Adrenal gland (tissue), 12 donors: Measurements from ENCODE around the gene TOMM6. TPM values are rescaled to one million over a fixed set of nuclear protein-coding genes. Genes with fewer than 3 reads are reported as not detected.

Source experiments
- DNase-seq, 7 donors: peaks; one replicate each; pipeline ENCODE4 v3.0.0-alpha.2; 2019 to 2020
- H3K27ac ChIP-seq, 5 donors: fragments of 200-600 bp; sonication (generic) in 4 of 5; 1 replicate in 3 of 5; 2 replicates in 2 of 5; pipeline versions ENCODE4 v1.5.1 to v1.8.0; 2016 to 2020; ENCODE audit warnings: mild to moderate bottlenecking in 1 of 5
- H3K27me3 ChIP-seq: fragments of 200-600 bp; 2 replicates; pipeline ENCODE4 v1.8.0; 2021
- H3K36me3 ChIP-seq, 2 donors: fragments of 200-600 bp; replicated peaks in 1 of 2; 1 replicate in 1 of 2; 2 replicates in 1 of 2; pipeline versions ENCODE4 v1.5.1 to v1.8.0; 2018 to 2022
- H3K4me1 ChIP-seq, 2 donors: fragments of 200-600 bp; replicated peaks in 1 of 2; 1 replicate in 1 of 2; 2 replicates in 1 of 2; pipeline versions ENCODE4 v1.5.1 to v1.8.0; 2018 to 2021
- H3K4me3 ChIP-seq, 4 donors: fragments of 200-600 bp; sonication (generic) in 3 of 4; one replicate each; pipeline ENCODE4 v1.5.1; 2016 to 2018
- H3K9me3 ChIP-seq, 3 donors: fragments of 200-600 bp; sonication (generic) in 1 of 3; replicated peaks in 1 of 3; 1 replicate in 2 of 3; 2 replicates in 1 of 3; pipeline versions ENCODE4 v1.5.1 to v1.8.0; 2016 to 2021
- CTCF ChIP-seq, 6 experiments: fragments of 450-650 bp in 4 of 6; fragments of 200-600 bp in 2 of 6; sonication (generic) in 1 of 6; IDR thresholded peaks; 1 replicate in 5 of 6; 2 replicates in 1 of 6; pipeline versions ENCODE4 v1.5.1 to v1.8.0; 2016 to 2021; ENCODE audit warnings: antibody characterized with exemption in 6 of 6, mild to moderate bottlenecking in 2 of 6, moderate library complexity in 1 of 6
- POLR2A ChIP-seq, 2 donors: fragments of 450-650 bp; IDR thresholded peaks; one replicate each; pipeline ENCODE4 v1.6.1; 2017; ENCODE audit warnings: antibody characterized with exemption in 2 of 2, mild to moderate bottlenecking in 2 of 2, moderate library complexity in 1 of 2
- WGBS, 4 donors: extraction: QIAGEN DNeasy Blood & Tissue Kit in 2 of 4; methylation state at CpG; one replicate each; pipeline versions ENCODE4 v1.1.5 to v1.1.7; 2013 to 2017; 5-methylcytosine and 5-hydroxymethylcytosine counted together
- intact Hi-C, 2 donors: fragments of 100-400 bp; cut with DNase I; formaldehyde crosslinking; loops; one replicate each; pipeline versions ENCODE4 v1.14.1 to v1.15.0; 2022 to 2023
- polyA plus RNA-seq, 3 donors: library from polyadenylated mRNA; stranded (reverse); fragments of 200-250 nt in 2 of 3; fragments of 350-450 nt in 1 of 3; fragmentation: Illumina TruSeq in 1 of 3; extraction: RNeasy Lipid Tissue Mini Kit (QIAGEN cat#74804) in 1 of 3; gene quantifications; one replicate each; pipeline ENCODE4 v1.2.3, GENCODE V29; 2013 to 2014
- small RNA-seq, 2 donors: library from RNA; depleted of rRNA; stranded (forward); fragments of <200 nt; gene quantifications; one replicate each; pipeline ENCODE3, GENCODE V24; 2016
- total RNA-seq, 9 donors: library from RNA; depleted of rRNA in 4 of 9; stranded (reverse); fragments of >200 nt in 4 of 9; fragments of 120-200 nt in 1 of 9; fragmentation: NEBNext Ultra II Directional in 1 of 9; extraction: Animal tissue kit (Norgen Biotek cat#: 25700) in 1 of 9; gene quantifications; one replicate each; pipeline versions ENCODE4 v1.1.0 to v1.2.4, GENCODE V29; 2013 to 2023
- donor health status: healthy with polysubstance abuse.
- donor health status: Bipolar disorder and iron deficiency.
- donor health status: DM: yes; HTN: yes; CAD: no.
- donor health status: DM: no; HTN: no; CAD: no.
- donor health status: DM: no; HTN: no; CAD: no.
- donor health status: DM: yes; HTN: yes; CAD: no.

Gene TOMM6
- total and polyA plus RNA-seq, 12 donors: 146 to 507 (median 243) TPM

- TF ChIP-seq CTCF (IDR thresholded peaks at IDR 0.05) (no peak), POLR2A (IDR thresholded peaks at IDR 0.05) (no peak)
- Histone ChIP-seq H3K27me3 (no peaks in the 10 kb centered on the region), H3K36me3 (no peaks in the 10 kb centered on the region), H3K9me3 (no peaks in the 10 kb centered on the region), H3K4me1 (no peaks in the 10 kb centered on the region), H3K27ac (no peak overlapping the region), H3K4me3 (no peak overlapping the region)
- DNase-seq: no peak
- intact Hi-C loops: no loop called here
- WGBS, 4 donors: 76 to 98% (median 92%) methylated on average over 2 of the region's 2 CpGs
Measured at GRCh38 chr6:41836660-41837052, 49.2 kb downstream of the TOMM6 start.

Small RNA genes within 50 kb of the gene (small RNA-seq; reads per million reads assigned to genes)
- gene AL365205.2 (0 reads per million in 2 donors), gene AL365205.3 (0 reads per million in 2 donors), gene RF00393 (0 to 0.12 reads per million in 2 donors)

Other genes starting within 250 kb of the TOMM6 start
- 10 to 100 TPM in 5 of 9 donors, 1 to 10 TPM in 4; 1.6 to 17.3 (median 12.7) TPM for gene FOXP4, start 241.3 kb upstream of the TOMM6 start, total RNA-seq
- 10 to 100 TPM in 2 of 3 donors, 1 to 10 TPM in 1; 3.7 to 18.2 (median 10.0) TPM for gene FOXP4, start 241.3 kb upstream of the TOMM6 start, polyA plus RNA-seq
- 10 to 100 TPM in 5 of 9 donors, 1 to 10 TPM in 4; 5.1 to 26.6 (median 11.3) TPM for gene MDFI, start 149.2 kb upstream of the TOMM6 start, total RNA-seq
- 10 to 100 TPM in 2 of 3 donors, under 1 TPM in 1; 0.44 to 12.8 (median 12.6) TPM for gene MDFI, start 149.2 kb upstream of the TOMM6 start, polyA plus RNA-seq
- gene TFEB, start 52.1 kb upstream of the TOMM6 start, total RNA-seq: 10 to 100 TPM; 13.3 to 27.1 (median 20.3) TPM
- 10 to 100 TPM in 2 of 3 donors, 1 to 10 TPM in 1; 2.1 to 47.2 (median 18.4) TPM for gene TFEB, start 52.1 kb upstream of the TOMM6 start, polyA plus RNA-seq
- gene PGC, start 40.3 kb upstream of the TOMM6 start, total RNA-seq: 1 to 10 TPM in 1 of 9 donors, under 1 TPM in 1, not detected in 7; 0.57 to 1.2 TPM
- gene PGC, start 40.3 kb upstream of the TOMM6 start, polyA plus RNA-seq: 1 to 10 TPM in 2 of 3 donors, not detected in 1; 1.1 to 1.6 TPM
- 10 to 100 TPM in 1 of 9 donors, 1 to 10 TPM in 7, under 1 TPM in 1; 0.30 to 12.1 (median 5.2) TPM for gene FRS3, start 7.8 kb upstream of the TOMM6 start, total RNA-seq
- gene FRS3, start 7.8 kb upstream of the TOMM6 start, polyA plus RNA-seq: 10 to 100 TPM in 2 of 3 donors, 1 to 10 TPM in 1; 2.1 to 21.2 (median 14.0) TPM
- gene PRICKLE4, start 6.9 kb upstream of the TOMM6 start, total RNA-seq: 1 to 10 TPM in 6 of 9 donors, under 1 TPM in 2, not detected in 1; 0.28 to 7.1 (median 3.8) TPM
- 1 to 10 TPM in 2 of 3 donors, not detected in 1; 3.6 to 5.3 TPM for gene PRICKLE4, start 6.9 kb upstream of the TOMM6 start, polyA plus RNA-seq
- gene USP49, start 107.7 kb downstream of the TOMM6 start, total RNA-seq: 1 to 10 TPM; 1.5 to 5.7 (median 3.6) TPM
- 1 to 10 TPM; 1.5 to 6.2 (median 2.2) TPM for gene USP49, start 107.7 kb downstream of the TOMM6 start, polyA plus RNA-seq
- 10 to 100 TPM in 8 of 9 donors, 1 to 10 TPM in 1; 8.2 to 36.5 (median 23.7) TPM for gene MED20, start 133.4 kb downstream of the TOMM6 start, total RNA-seq
- gene MED20, start 133.4 kb downstream of the TOMM6 start, polyA plus RNA-seq: 10 to 100 TPM in 2 of 3 donors, 1 to 10 TPM in 1; 9.6 to 22.9 (median 12.5) TPM
- gene BYSL, start 133.8 kb downstream of the TOMM6 start, total RNA-seq: 10 to 100 TPM in 5 of 9 donors, 1 to 10 TPM in 4; 5.1 to 42.9 (median 14.5) TPM
- gene BYSL, start 133.8 kb downstream of the TOMM6 start, polyA plus RNA-seq: 10 to 100 TPM; 15.4 to 24.5 (median 17.3) TPM
- gene CCND3, start 154.1 kb downstream of the TOMM6 start, total RNA-seq: 100 to 1,000 TPM in 8 of 9 donors, 10 to 100 TPM in 1; 85.9 to 309 (median 166) TPM
- gene CCND3, start 154.1 kb downstream of the TOMM6 start, polyA plus RNA-seq: 100 to 1,000 TPM in 2 of 3 donors, 10 to 100 TPM in 1; 86.3 to 163 (median 135) TPM